OCI-LY1 (cell line): ENCODE measurements around the gene CSTF1.

Source experiments
- H2AFZ ChIP-seq: fragments of 200-600 bp; sonication (generic), shearing (Covaris generic); 2 replicates; pipeline ENCODE4 v1.6.0; 2014; ENCODE audit warnings: antibody characterized with exemption, mild to moderate bottlenecking, low read length
- H3F3A ChIP-seq: fragments of 200-600 bp; sonication (generic), shearing (Covaris generic); 2 replicates; pipeline ENCODE4 v1.6.0; 2014; ENCODE audit warnings: mild to moderate bottlenecking, antibody characterized with exemption, low read length, moderate library complexity; ENCODE audit not compliant: insufficient read depth
- H3K27ac ChIP-seq: fragments of 200-600 bp; sonication (generic); 2 replicates; pipeline ENCODE4 v1.5.1; 2014; ENCODE audit warnings: low read length, mixed run types, mild to moderate bottlenecking, low read depth; ENCODE audit not compliant: poor library complexity, severe bottlenecking
- H3K27me3 ChIP-seq: fragments of 200-600 bp; sonication (generic); 2 replicates; pipeline ENCODE4 v1.6.0; 2014; ENCODE audit warnings: antibody characterized with exemption, mild to moderate bottlenecking, low read length, moderate library complexity; ENCODE audit not compliant: insufficient read depth
- H3K36me3 ChIP-seq: fragments of 200-600 bp; sonication (generic); 2 replicates; pipeline ENCODE4 v1.6.1; 2014; ENCODE audit warnings: mild to moderate bottlenecking, antibody characterized with exemption, low read length, moderate library complexity, mixed read lengths; ENCODE audit not compliant: insufficient read depth
- H3K4me1 ChIP-seq: fragments of 200-600 bp; sonication (generic); 2 replicates; pipeline ENCODE4 v1.5.1; 2014; ENCODE audit warnings: mild to moderate bottlenecking, low read length, moderate library complexity; ENCODE audit not compliant: insufficient read depth, severe bottlenecking
- H3K4me2 ChIP-seq: fragments of 200-600 bp; sonication (generic), shearing (Covaris generic); 2 replicates; pipeline ENCODE4 v1.6.1; 2014; ENCODE audit warnings: low read length
- H3K4me3 ChIP-seq: fragments of 200-600 bp; sonication (generic); 2 replicates; pipeline ENCODE4 v1.5.1; 2014; ENCODE audit warnings: low read length, low read depth, mild to moderate bottlenecking, mixed read lengths; ENCODE audit not compliant: poor library complexity, severe bottlenecking
- H3K79me2 ChIP-seq: fragments of 200-600 bp; shearing (Covaris generic); 2 replicates; pipeline ENCODE4 v1.6.1; 2016; ENCODE audit warnings: mixed run types, low read length, mixed read lengths; ENCODE audit not compliant: insufficient read depth
- H3K9ac ChIP-seq: fragments of 200-600 bp; sonication (generic), shearing (Covaris generic); 2 replicates; pipeline ENCODE4 v1.6.1; 2014; ENCODE audit warnings: mild to moderate bottlenecking, low read length, mixed read lengths
- H3K9me2 ChIP-seq: fragments of 200-600 bp; sonication (generic), shearing (Covaris generic); 2 replicates; pipeline ENCODE4 v1.6.1; 2014; ENCODE audit warnings: low read depth, mild to moderate bottlenecking, low read length, mixed read lengths
- H3K9me3 ChIP-seq: fragments of 200-600 bp; shearing (Covaris generic); 2 replicates; pipeline ENCODE4 v1.6.1; 2014; ENCODE audit warnings: low read length, mixed read lengths
- H4K20me1 ChIP-seq: fragments of 200-600 bp; sonication (generic), shearing (Covaris generic); 2 replicates; pipeline ENCODE4 v1.6.0; 2016; ENCODE audit warnings: mild to moderate bottlenecking, low read length; ENCODE audit not compliant: insufficient read depth
- EZH2 ChIP-seq: fragments of 200-600 bp; sonication (generic), shearing (Covaris generic); IDR thresholded peaks from 2 replicates; pipeline ENCODE4 v1.8.0; 2017; ENCODE audit warnings: borderline replicate concordance, mixed run types, mild to moderate bottlenecking, antibody characterized with exemption, low read length, moderate library complexity, mixed read lengths
- TF ChIP-seq, protein P1 (sequence below): fragments of 200-600 bp; sonication (generic), shearing (Covaris generic); IDR thresholded peaks from 2 replicates; pipeline ENCODE4 v1.5.1; 2017; ENCODE audit warnings: mild to moderate bottlenecking, antibody characterized with exemption, low read length, moderate library complexity, mixed read lengths

Gene CSTF1

DNA sequence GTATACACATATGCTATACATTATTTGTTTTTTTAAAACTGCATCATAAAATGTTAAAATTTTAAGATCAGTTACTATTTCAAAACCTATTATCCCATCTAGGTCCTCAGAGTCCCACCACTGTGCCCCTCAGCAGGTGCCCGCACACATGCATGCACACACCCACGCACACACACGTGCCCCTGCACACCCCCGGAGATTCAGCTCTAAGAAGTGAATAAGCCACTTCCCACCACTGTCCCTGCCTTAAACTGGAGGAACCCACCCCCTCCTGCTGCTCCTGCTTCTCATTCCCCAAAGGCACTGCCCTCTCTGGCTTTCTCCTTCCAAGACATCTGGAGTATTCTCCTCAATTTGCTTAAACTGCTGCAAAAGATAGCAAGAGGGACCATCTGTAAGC lies 39.1 kb upstream of the CSTF1 start:
- no peaks in the 10 kb centered on the region for H3K36me3 ChIP-seq
- H3F3A ChIP-seq, result no peaks in the 10 kb centered on the region
- H3K4me2 ChIP-seq, result no peak overlapping the region
- H3K27ac ChIP-seq, result no peak overlapping the region
- H3K9me3 ChIP-seq, result no peaks in the 10 kb centered on the region
- peaks cover 3% of the 10 kb centered on the region for H3K4me1 ChIP-seq
- no peak overlapping the region for H3K4me3 ChIP-seq
- H3K79me2 ChIP-seq, result no peaks in the 10 kb centered on the region
- no peaks in the 10 kb centered on the region for H4K20me1 ChIP-seq
- no peak overlapping the region for H3K9ac ChIP-seq
- H2AFZ ChIP-seq, result no peak overlapping the region
- TF ChIP-seq EZH2, result no peak
- TF ChIP-seq, protein P1, sequence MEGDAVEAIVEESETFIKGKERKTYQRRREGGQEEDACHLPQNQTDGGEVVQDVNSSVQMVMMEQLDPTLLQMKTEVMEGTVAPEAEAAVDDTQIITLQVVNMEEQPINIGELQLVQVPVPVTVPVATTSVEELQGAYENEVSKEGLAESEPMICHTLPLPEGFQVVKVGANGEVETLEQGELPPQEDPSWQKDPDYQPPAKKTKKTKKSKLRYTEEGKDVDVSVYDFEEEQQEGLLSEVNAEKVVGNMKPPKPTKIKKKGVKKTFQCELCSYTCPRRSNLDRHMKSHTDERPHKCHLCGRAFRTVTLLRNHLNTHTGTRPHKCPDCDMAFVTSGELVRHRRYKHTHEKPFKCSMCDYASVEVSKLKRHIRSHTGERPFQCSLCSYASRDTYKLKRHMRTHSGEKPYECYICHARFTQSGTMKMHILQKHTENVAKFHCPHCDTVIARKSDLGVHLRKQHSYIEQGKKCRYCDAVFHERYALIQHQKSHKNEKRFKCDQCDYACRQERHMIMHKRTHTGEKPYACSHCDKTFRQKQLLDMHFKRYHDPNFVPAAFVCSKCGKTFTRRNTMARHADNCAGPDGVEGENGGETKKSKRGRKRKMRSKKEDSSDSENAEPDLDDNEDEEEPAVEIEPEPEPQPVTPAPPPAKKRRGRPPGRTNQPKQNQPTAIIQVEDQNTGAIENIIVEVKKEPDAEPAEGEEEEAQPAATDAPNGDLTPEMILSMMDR, result no peak
- no peaks in the 10 kb centered on the region for H3K9me2 ChIP-seq
- H3K27me3 ChIP-seq, result no peaks in the 10 kb centered on the region

DNA sequence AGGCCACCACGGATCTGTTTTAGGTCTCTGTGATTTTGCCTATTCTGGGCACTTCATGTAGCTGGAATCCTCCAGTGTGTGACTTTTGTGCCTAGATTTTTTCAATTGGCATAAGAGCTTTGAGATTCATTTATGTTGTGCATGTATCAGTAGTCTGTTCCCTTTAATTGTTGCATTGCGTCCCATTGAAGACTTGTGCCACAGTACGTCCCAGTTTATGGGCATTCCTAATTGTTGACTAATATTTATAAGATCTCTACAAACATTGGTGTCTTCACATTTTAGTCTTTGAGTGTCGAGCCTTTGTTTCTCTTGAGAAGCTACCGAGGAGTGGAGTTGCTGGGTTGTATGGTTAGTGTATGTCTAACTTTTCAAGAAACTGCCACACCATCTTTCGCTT lies 34.4 kb upstream of the CSTF1 start:
- Histone ChIP-seq H3K4me2 (peak overlapping the region; percentile 80), H3K27ac (no peak overlapping the region), H3K9me2 (no peaks in the 10 kb centered on the region), H4K20me1 (no peaks in the 10 kb centered on the region), H2AFZ (0 out of 2 replicates have a peak overlapping the region, but pooled peaks have one; percentile 18), H3K9ac (no peak overlapping the region), H3F3A (no peaks in the 10 kb centered on the region), H3K9me3 (no peaks in the 10 kb centered on the region), H3K36me3 (no peaks in the 10 kb centered on the region), H3K27me3 (no peaks in the 10 kb centered on the region), H3K4me3 (peak overlapping the region; percentile 60), H3K4me1 (peaks cover 9% of the 10 kb centered on the region), H3K79me2 (no peaks in the 10 kb centered on the region)
- TF ChIP-seq, protein P1, result no peak
- TF ChIP-seq EZH2, result no peak

DNA sequence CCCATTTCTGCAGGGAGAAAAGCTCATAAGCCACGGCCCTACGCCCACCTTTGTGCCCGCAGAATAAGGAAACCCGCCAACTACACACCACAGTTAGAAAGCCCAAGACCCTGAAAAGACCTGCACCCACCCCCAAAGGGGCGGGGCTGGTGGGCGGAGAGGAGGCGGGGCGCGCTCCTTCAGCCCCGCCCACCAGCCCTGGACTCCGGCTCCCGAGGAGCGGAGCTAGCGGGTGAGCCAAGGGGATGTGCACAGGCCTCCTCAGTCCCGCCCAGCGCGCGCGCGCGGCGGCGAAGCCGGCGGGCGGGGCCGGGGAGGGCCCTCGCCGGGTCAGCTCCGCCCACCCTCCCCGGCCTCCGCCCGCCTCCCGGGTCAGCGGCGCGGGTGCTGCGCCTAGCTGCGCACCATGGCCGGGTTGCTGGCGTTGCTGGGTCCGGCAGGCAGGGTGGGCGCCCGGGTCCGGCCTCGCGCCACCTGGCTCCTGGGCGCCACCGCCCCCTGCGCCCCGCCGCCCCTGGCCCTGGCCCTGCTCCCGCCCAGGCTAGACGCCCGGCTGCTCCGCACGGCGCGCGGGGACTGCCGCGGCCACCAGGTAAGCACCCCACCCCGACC lies 33.7 kb upstream of the CSTF1 start, which contains the start of gene FAM210B:
TSS of gene FAM210B (plus strand) at position 375 of the 612 bp plus-strand sequence. CDS start at position 407, 32 bp downstream.
- no peaks in the 10 kb centered on the region for H3K27me3 ChIP-seq
- H3K36me3 ChIP-seq, result no peaks in the 10 kb centered on the region
- no peaks in the 10 kb centered on the region for H4K20me1 ChIP-seq
- H3K9ac ChIP-seq, result peak within 1 kb of the TSS; percentile 54; the same call in 1 of the 2 replicates
- no peaks in the 10 kb centered on the region for H3K9me2 ChIP-seq
- H3F3A ChIP-seq, result no peaks in the 10 kb centered on the region
- no peaks in the 10 kb centered on the region for H3K79me2 ChIP-seq
- H3K4me1 ChIP-seq, result peaks cover 9% of the 10 kb centered on the region
- H3K27ac ChIP-seq, result no peak within 1 kb of the TSS
- H3K4me3 ChIP-seq, result peak within 1 kb of the TSS; percentile 60
- no peaks in the 10 kb centered on the region for H3K9me3 ChIP-seq
- TF ChIP-seq EZH2, result no peak
- TF ChIP-seq, protein P1, result no peak
- H2AFZ ChIP-seq, result 0 out of 2 replicates have a peak within 1 kb of the TSS, but pooled peaks have one; percentile 18
- H3K4me2 ChIP-seq, result peak within 1 kb of the TSS; percentile 80
